Fibroblast of skin of left biceps (primary cell): ENCODE results near the gene GRM8.
A peak's percentile ranks its signal among the peaks of the same experiment; 100 is the strongest.

Experiments
- DNase-seq, 2 experiments: peaks; one replicate each; pipeline ENCODE4 v3.0.0-alpha.2; 2013; ENCODE audit warnings: low read depth in 2 of 2

Gene GRM8

GRCh38 chr7:126667742-126668366, 584.9 kb downstream of the GRM8 start:
- DNase-seq = no peak

GRCh38 chr7:126662856-126663255, 589.9 kb downstream of the GRM8 start:
- DNase-seq = no peak

GRCh38 chr7:126659124-126659523, 593.6 kb downstream of the GRM8 start:
- no peak for DNase-seq

GRCh38 chr7:126658684-126659083, 594.1 kb downstream of the GRM8 start:
- DNase-seq = no peak

GRCh38 chr7:126657599-126658358, 595.0 kb downstream of the GRM8 start:
- no peak for DNase-seq

GRCh38 chr7:126657137-126657536, 595.6 kb downstream of the GRM8 start:
- no peak for DNase-seq

- DNase-seq = no peak
Observed at GRCh38 chr7:126656165-126656564, 596.6 kb downstream of the GRM8 start.

GRCh38 chr7:126637538-126637937, 615.2 kb downstream of the GRM8 start:
- no peak for DNase-seq

GRCh38 chr7:126635545-126635944, 617.2 kb downstream of the GRM8 start:
- DNase-seq = no peak

GRCh38 chr7:126608339-126608776, 644.4 kb downstream of the GRM8 start:
- DNase-seq = no peak

GRCh38 chr7:126606331-126606730, 646.4 kb downstream of the GRM8 start:
- no peak for DNase-seq

- no peak for DNase-seq
Observed at GRCh38 chr7:126605553-126605952, 647.2 kb downstream of the GRM8 start.

- DNase-seq = no peak
Observed at GRCh38 chr7:126605056-126605455, 647.7 kb downstream of the GRM8 start.

GRCh38 chr7:126589068-126589684, 663.6 kb downstream of the GRM8 start:
- DNase-seq = no peak

GRCh38 chr7:126578338-126578737, 674.4 kb downstream of the GRM8 start:
- DNase-seq = no peak

- DNase-seq = peak; percentile 59
Observed at GRCh38 chr7:126574276-126575250, 678.2 kb downstream of the GRM8 start.

GRCh38 chr7:126570845-126571244, 681.9 kb downstream of the GRM8 start:
- DNase-seq = no peak

GRCh38 chr7:126569402-126569801, 683.3 kb downstream of the GRM8 start:
- DNase-seq = no peak

GRCh38 chr7:126557271-126557670, 695.5 kb downstream of the GRM8 start:
- DNase-seq = no peak

- DNase-seq = no peak
Observed at GRCh38 chr7:126541406-126541805, 711.3 kb downstream of the GRM8 start.

GRCh38 chr7:126535176-126535575, 717.6 kb downstream of the GRM8 start:
- no peak for DNase-seq

- no peak for DNase-seq
Observed at GRCh38 chr7:126533715-126534114, 719.0 kb downstream of the GRM8 start.
